HepG2 (cell line): ENCODE results near the gene NPHS1. TPM values are rescaled to one million over a fixed set of nuclear protein-coding genes. Genes with fewer than 3 reads are reported as not detected.

Experiments
- ATAC-seq: fragments of 200-7000 bp; cut with Tn5 transposase; 3 replicates; pipeline ENCODE4 v1.9.1; 2020; ENCODE audit warnings: mild to moderate bottlenecking, moderate library complexity
- BruUV-seq: library from RNA; stranded (reverse); fragments of 400-500 nt; replicated peaks from 2 replicates; lab custom pipeline; 2021; lab: Mats Ljungman, UMichigan
- CTCF ChIA-PET: fragments of 300-600 bp; formaldehyde crosslinking; extraction: SDS; loops from one replicate; lab custom pipeline; 2021; ENCODE audit warnings: low total read pairs, inconsistent platforms, low intra/inter-chr PET ratio; lab: Yijun Ruan, JAX
- POLR2A ChIA-PET: fragments of 350-600 bp; sonication (Branson Sonifier 250); formaldehyde crosslinking; loops from one replicate; lab custom pipeline; 2020; ENCODE audit warnings: antibody characterized with exemption, inconsistent platforms; lab: Yijun Ruan, JAX
- DNase-seq: peaks from one replicate; pipeline ENCODE4 v3.0.0-alpha.2; 2015; ENCODE audit warnings: low spot score
- FAIRE-seq: peaks from 3 replicates; lab custom pipeline; 2011; peaks lifted over from hg19 to GRCh38; lab: Jason Lieb, UNC
- H2AFZ ChIP-seq: one replicate; pipeline ENCODE4 v1.6.1; 2011; ENCODE audit warnings: low read length, inconsistent platforms
- H3K27ac ChIP-seq: fragments of 300-600 bp; 3 replicates; pipeline ENCODE4 v1.8.0; 2011; ENCODE audit warnings: mixed run types, mild to moderate bottlenecking, mixed read lengths, low read length, inconsistent platforms; ENCODE audit not compliant: insufficient read depth; ENCODE audit errors: extremely low read length
- H3K27me3 ChIP-seq, 2 experiments: fragments of 200-600 bp in 1 of 2; 2 replicates in 1 of 2; 3 replicates in 1 of 2; pipeline versions ENCODE4 v1.6.0 to v1.8.0; 2011; ENCODE audit warnings: low read length in 2 of 2, mild to moderate bottlenecking in 2 of 2, moderate library complexity in 2 of 2, inconsistent platforms in 1 of 2; ENCODE audit not compliant: insufficient read depth in 2 of 2, control insufficient read depth in 1 of 2
- H3K36me3 ChIP-seq, 2 experiments: fragments of 200-600 bp in 1 of 2; replicated peaks in 1 of 2; 2 replicates in 1 of 2; 3 replicates in 1 of 2; pipeline versions ENCODE4 v1.5.1 to v1.8.0; 2011; ENCODE audit warnings: low read length in 2 of 2, inconsistent platforms in 1 of 2; ENCODE audit not compliant: insufficient read depth in 2 of 2, control insufficient read depth in 1 of 2
- H3K4me1 ChIP-seq: 2 replicates; pipeline ENCODE4 v1.5.1; 2012; ENCODE audit warnings: low read length, inconsistent platforms; ENCODE audit not compliant: insufficient read depth
- H3K4me2 ChIP-seq: 2 replicates; pipeline ENCODE4 v1.6.0; 2011; ENCODE audit warnings: low read depth, low read length, inconsistent platforms
- H3K4me3 ChIP-seq, 3 experiments: fragments of 200-600 bp in 1 of 3; sonication (generic), shearing (Covaris generic) in 1 of 3; replicated peaks in 1 of 3; 2 replicates each; pipeline ENCODE4 v1.5.1; 2011 to 2016; ENCODE audit warnings: low read length in 3 of 3, inconsistent platforms in 2 of 3, low read depth in 2 of 3, mild to moderate bottlenecking in 2 of 3, control low read depth in 1 of 3, mixed read lengths in 1 of 3; ENCODE audit not compliant: insufficient read depth in 1 of 3
- H3K79me2 ChIP-seq: one replicate; pipeline ENCODE4 v1.6.1; 2011; ENCODE audit warnings: low read length, inconsistent platforms; ENCODE audit not compliant: insufficient read depth
- H3K9ac ChIP-seq: 2 replicates; pipeline ENCODE4 v1.6.0; 2011; ENCODE audit warnings: mild to moderate bottlenecking, low read depth, low read length, inconsistent platforms; ENCODE audit not compliant: insufficient read depth
- H3K9me3 ChIP-seq: 2 replicates; pipeline ENCODE4 v1.5.1; 2012; ENCODE audit warnings: mild to moderate bottlenecking, low read length
- H4K20me1 ChIP-seq: 2 replicates; pipeline ENCODE4 v1.6.0; 2011; ENCODE audit warnings: inconsistent platforms, mild to moderate bottlenecking, low read length, moderate library complexity; ENCODE audit not compliant: insufficient read depth
- GMEB2 ChIP-seq: IDR thresholded peaks from 2 replicates; pipeline ENCODE4 v1.6.1; 2016; ENCODE audit warnings: missing biosample characterization, missing genetic modification reagents, low read depth
- HNRNPH1 ChIP-seq: fragments of 200-400 bp; formaldehyde crosslinking; optimal IDR thresholded peaks from 2 replicates; pipeline ENCODE3; 2017; ENCODE audit warnings: mild to moderate bottlenecking, low read depth, low read length
- NR2F6 ChIP-seq, 2 experiments: IDR thresholded peaks; 2 replicates each; pipeline ENCODE4 v1.6.1; 2016; ENCODE audit warnings: antibody characterized with exemption in 1 of 2, mild to moderate bottlenecking in 1 of 2
- REST ChIP-seq, 2 experiments: IDR thresholded peaks; 2 replicates each; pipeline ENCODE4 v1.6.1; 2011 to 2012; ENCODE audit warnings: low read length in 2 of 2, borderline replicate concordance in 1 of 2, low read depth in 1 of 2, mild to moderate bottlenecking in 1 of 2, moderate library complexity in 1 of 2
- ZFP36L1 ChIP-seq: sonication (generic); formaldehyde crosslinking; IDR thresholded peaks from 2 replicates; pipeline ENCODE4 v1.8.0; 2022; ENCODE audit warnings: mild to moderate bottlenecking, missing genetic modification reagents, moderate library complexity
- ZNF512B ChIP-seq: sonication (generic); formaldehyde crosslinking; IDR thresholded peaks from 2 replicates; pipeline ENCODE4 v1.5.1; 2020; ENCODE audit warnings: missing genetic modification reagents, mild to moderate bottlenecking, borderline replicate concordance
- ZSCAN29 ChIP-seq: sonication (generic); formaldehyde crosslinking; conservative IDR thresholded peaks from 2 replicates; pipeline ENCODE4 v1.4.0; 2020; ENCODE audit warnings: mild to moderate bottlenecking, missing genetic modification reagents
- WGBS: methylation state at CpG from one replicate; pipeline ENCODE4 v1.1.6; 2017; ENCODE audit warnings: low lambda C conversion rate; 5-methylcytosine and 5-hydroxymethylcytosine counted together
- in situ Hi-C: cut with HindIII; loops from 2 replicates; pipeline ENCODE4 v1.10.0; 2017; ENCODE audit warnings: low pct_unique_long_range_greater_than_20kb; ENCODE audit not compliant: extremely low pct_ligation_motif_present
- intact Hi-C: fragments of 100-400 bp; cut with micrococcal nuclease; formaldehyde crosslinking; loops from one replicate; pipeline ENCODE4 v1.10.0; 2022; ENCODE audit not compliant: unreplicated experiment
- polyA plus RNA-seq, 8 experiments: library from polyadenylated mRNA; depleted of rRNA in 3 of 8; stranded (reverse) in 7 of 8; unstranded in 1 of 8; fragments of >200 nt; fragmentation: Illumina TruSeq in 4 of 8; extraction: Trizol in 4 of 8; gene quantifications; 2 replicates each; pipeline versions ENCODE4 v1.2.1 to v1.2.3, GENCODE V29; 2011 to 2016; ENCODE audit warnings: low read depth in 4 of 8, missing spikeins in 1 of 8, mixed read lengths in 1 of 8; ENCODE audit not compliant: insufficient read depth in 1 of 8
- total RNA-seq, 5 experiments: library from RNA; depleted of rRNA; stranded (reverse); fragments of >200 nt; fragmentation: Illumina TruSeq; extraction: Trizol; gene quantifications; 2 replicates each; pipeline ENCODE4 v1.2.3, GENCODE V29; 2016; ENCODE audit warnings: low read depth in 1 of 5
- TF ChIP-seq, protein P1 (sequence below): sonication (generic); formaldehyde crosslinking; IDR thresholded peaks from 2 replicates; pipeline ENCODE4 v1.4.0; 2020; ENCODE audit warnings: missing genetic modification reagents, borderline replicate concordance
- TF ChIP-seq, protein P2 (sequence below): sonication (generic); formaldehyde crosslinking; IDR thresholded peaks from 2 replicates; pipeline ENCODE4 v1.4.0; 2020; ENCODE audit warnings: mild to moderate bottlenecking, missing genetic modification reagents

NPHS1 gene
- total and polyA plus RNA-seq, 2 of the 13 experiments (the other 11 are each of a cell fraction or from before 2014, with no cell fraction given): not detected

DNA sequence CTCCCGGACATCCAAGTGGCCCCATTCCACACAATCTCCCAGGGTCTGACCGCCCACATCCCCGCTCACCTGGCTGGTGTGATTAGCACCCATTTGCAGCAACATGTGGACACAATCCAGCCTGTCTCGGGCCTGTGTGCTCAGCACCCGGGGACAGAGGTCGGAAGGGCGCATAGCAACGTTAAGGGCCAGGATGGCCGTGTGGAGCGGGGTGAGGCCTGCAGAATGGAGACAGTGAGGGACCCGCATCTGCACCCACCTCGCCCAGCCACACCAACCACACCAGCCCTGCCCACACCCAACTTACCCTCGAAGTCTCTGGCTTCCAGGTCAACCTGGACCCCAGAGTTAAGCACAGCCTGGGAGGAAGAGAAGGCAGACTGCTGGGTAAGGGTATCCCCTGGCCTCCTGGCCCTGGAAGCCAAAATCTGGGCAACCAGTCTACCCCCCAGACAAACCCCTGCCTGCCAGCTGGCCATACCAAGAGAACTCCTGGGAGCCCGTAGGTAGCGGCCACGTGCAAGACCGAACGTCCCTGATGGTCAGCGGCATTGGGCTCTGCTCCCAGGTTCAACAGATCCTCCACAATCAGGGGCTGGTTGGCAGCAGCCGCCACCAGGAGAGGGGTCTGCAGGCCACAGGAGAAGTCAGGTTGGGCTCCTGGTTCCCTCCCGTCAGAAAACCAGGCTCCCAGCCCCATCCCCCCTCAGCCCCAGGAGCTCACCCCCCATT, 43.8 kb upstream of the NPHS1 start (continued):
- TF ChIP-seq GMEB2 (CRISPR knock-in tag): no peak
- TF ChIP-seq, all 625 proteins: peak for 0

GRCh38 chr19:35894342-35894741, 42.0 kb upstream of the NPHS1 start:
- 91% methylated on average over 1 of the region's 2 CpGs for WGBS
- DNase-seq: no peak
- BruUV-seq: no TSS peak
- intact Hi-C loops (no loop called here), in situ Hi-C loops (no loop called here)
- CTCF ChIA-PET: no interaction called here
- Histone ChIP-seq H3K27ac (no peak overlapping the region), H3K9ac (no peak overlapping the region), H4K20me1 (no peaks in the 10 kb centered on the region), H3K4me1 (0 out of 2 replicates have a peak, but pooled peaks cover 7% of the 10 kb centered on the region), H3K4me2 (no peak overlapping the region), H3K4me3 (no peak overlapping the region), H3K9me3 (no peaks in the 10 kb centered on the region), H3K36me3 (peaks cover 6 to 24% of the 10 kb centered on the region in 2 experiments; a peak in 2 of 5 replicates), H3K27me3 (no peaks in the 10 kb centered on the region), H3K79me2 (no peaks in the 10 kb centered on the region), H2AFZ (no peak overlapping the region)
- ATAC-seq: no peak
- POLR2A ChIA-PET: no interaction called here
- FAIRE-seq: no peak
- no peak for TF ChIP-seq HNRNPH1
- TF ChIP-seq ZSCAN29 (CRISPR knock-in tag): no peak
- TF ChIP-seq ZFP36L1: no peak
- TF ChIP-seq, protein P1, sequence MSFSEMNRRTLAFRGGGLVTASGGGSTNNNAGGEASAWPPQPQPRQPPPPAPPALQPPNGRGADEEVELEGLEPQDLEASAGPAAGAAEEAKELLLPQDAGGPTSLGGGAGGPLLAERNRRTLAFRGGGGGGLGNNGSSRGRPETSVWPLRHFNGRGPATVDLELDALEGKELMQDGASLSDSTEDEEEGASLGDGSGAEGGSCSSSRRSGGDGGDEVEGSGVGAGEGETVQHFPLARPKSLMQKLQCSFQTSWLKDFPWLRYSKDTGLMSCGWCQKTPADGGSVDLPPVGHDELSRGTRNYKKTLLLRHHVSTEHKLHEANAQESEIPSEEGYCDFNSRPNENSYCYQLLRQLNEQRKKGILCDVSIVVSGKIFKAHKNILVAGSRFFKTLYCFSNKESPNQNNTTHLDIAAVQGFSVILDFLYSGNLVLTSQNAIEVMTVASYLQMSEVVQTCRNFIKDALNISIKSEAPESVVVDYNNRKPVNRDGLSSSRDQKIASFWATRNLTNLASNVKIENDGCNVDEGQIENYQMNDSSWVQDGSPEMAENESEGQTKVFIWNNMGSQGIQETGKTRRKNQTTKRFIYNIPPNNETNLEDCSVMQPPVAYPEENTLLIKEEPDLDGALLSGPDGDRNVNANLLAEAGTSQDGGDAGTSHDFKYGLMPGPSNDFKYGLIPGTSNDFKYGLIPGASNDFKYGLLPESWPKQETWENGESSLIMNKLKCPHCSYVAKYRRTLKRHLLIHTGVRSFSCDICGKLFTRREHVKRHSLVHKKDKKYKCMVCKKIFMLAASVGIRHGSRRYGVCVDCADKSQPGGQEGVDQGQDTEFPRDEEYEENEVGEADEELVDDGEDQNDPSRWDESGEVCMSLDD (CRISPR knock-in tag): no peak
- TF ChIP-seq, protein P2, sequence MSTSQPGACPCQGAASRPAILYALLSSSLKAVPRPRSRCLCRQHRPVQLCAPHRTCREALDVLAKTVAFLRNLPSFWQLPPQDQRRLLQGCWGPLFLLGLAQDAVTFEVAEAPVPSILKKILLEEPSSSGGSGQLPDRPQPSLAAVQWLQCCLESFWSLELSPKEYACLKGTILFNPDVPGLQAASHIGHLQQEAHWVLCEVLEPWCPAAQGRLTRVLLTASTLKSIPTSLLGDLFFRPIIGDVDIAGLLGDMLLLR (CRISPR knock-in tag): no peak
- TF ChIP-seq NR2F6 (IDR thresholded peaks at IDR 0.05): no peak
- TF ChIP-seq NR2F6 (CRISPR knock-in tag; IDR thresholded peaks at IDR 0.05): no peak
- TF ChIP-seq ZNF512B (CRISPR knock-in tag): no peak
- TF ChIP-seq REST (IDR thresholded peaks at IDR 0.05; ENCODE audit: borderline replicate concordance in 1 of 2, low read depth in 1 of 2, low read length in 2 of 2): no peak
